HepG2 (cell line): ENCODE results near the gene CAST. TPM values are rescaled to one million over a fixed set of nuclear protein-coding genes. Genes with fewer than 3 reads are reported as not detected.

ENCODE experiments used
- ATAC-seq: fragments of 200-7000 bp; cut with Tn5 transposase; 3 replicates; pipeline ENCODE4 v1.9.1; 2020; ENCODE audit warnings: mild to moderate bottlenecking, moderate library complexity
- BruUV-seq: library from RNA; stranded (reverse); fragments of 400-500 nt; replicated peaks from 2 replicates; lab custom pipeline; 2021; lab: Mats Ljungman, UMichigan
- CTCF ChIA-PET: fragments of 300-600 bp; formaldehyde crosslinking; extraction: SDS; loops from one replicate; lab custom pipeline; 2021; ENCODE audit warnings: low total read pairs, inconsistent platforms, low intra/inter-chr PET ratio; lab: Yijun Ruan, JAX
- POLR2A ChIA-PET: fragments of 350-600 bp; sonication (Branson Sonifier 250); formaldehyde crosslinking; loops from one replicate; lab custom pipeline; 2020; ENCODE audit warnings: antibody characterized with exemption, inconsistent platforms; lab: Yijun Ruan, JAX
- DNase-seq: peaks from one replicate; pipeline ENCODE4 v3.0.0-alpha.2; 2015; ENCODE audit warnings: low spot score
- FAIRE-seq: peaks from 3 replicates; lab custom pipeline; 2011; peaks lifted over from hg19 to GRCh38; lab: Jason Lieb, UNC
- H2AFZ ChIP-seq: one replicate; pipeline ENCODE4 v1.6.1; 2011; ENCODE audit warnings: low read length, inconsistent platforms
- H3K27ac ChIP-seq: fragments of 300-600 bp; 3 replicates; pipeline ENCODE4 v1.8.0; 2011; ENCODE audit warnings: mixed run types, mild to moderate bottlenecking, mixed read lengths, low read length, inconsistent platforms; ENCODE audit not compliant: insufficient read depth; ENCODE audit errors: extremely low read length
- H3K27me3 ChIP-seq, 2 experiments: fragments of 200-600 bp in 1 of 2; 2 replicates in 1 of 2; 3 replicates in 1 of 2; pipeline versions ENCODE4 v1.6.0 to v1.8.0; 2011; ENCODE audit warnings: low read length in 2 of 2, mild to moderate bottlenecking in 2 of 2, moderate library complexity in 2 of 2, inconsistent platforms in 1 of 2; ENCODE audit not compliant: insufficient read depth in 2 of 2, control insufficient read depth in 1 of 2
- H3K36me3 ChIP-seq, 2 experiments: fragments of 200-600 bp in 1 of 2; replicated peaks in 1 of 2; 2 replicates in 1 of 2; 3 replicates in 1 of 2; pipeline versions ENCODE4 v1.5.1 to v1.8.0; 2011; ENCODE audit warnings: low read length in 2 of 2, inconsistent platforms in 1 of 2; ENCODE audit not compliant: insufficient read depth in 2 of 2, control insufficient read depth in 1 of 2
- H3K4me1 ChIP-seq: 2 replicates; pipeline ENCODE4 v1.5.1; 2012; ENCODE audit warnings: low read length, inconsistent platforms; ENCODE audit not compliant: insufficient read depth
- H3K4me2 ChIP-seq: 2 replicates; pipeline ENCODE4 v1.6.0; 2011; ENCODE audit warnings: low read depth, low read length, inconsistent platforms
- H3K4me3 ChIP-seq, 3 experiments: fragments of 200-600 bp in 1 of 3; sonication (generic), shearing (Covaris generic) in 1 of 3; replicated peaks in 1 of 3; 2 replicates each; pipeline ENCODE4 v1.5.1; 2011 to 2016; ENCODE audit warnings: low read length in 3 of 3, inconsistent platforms in 2 of 3, low read depth in 2 of 3, mild to moderate bottlenecking in 2 of 3, control low read depth in 1 of 3, mixed read lengths in 1 of 3; ENCODE audit not compliant: insufficient read depth in 1 of 3
- H3K79me2 ChIP-seq: one replicate; pipeline ENCODE4 v1.6.1; 2011; ENCODE audit warnings: low read length, inconsistent platforms; ENCODE audit not compliant: insufficient read depth
- H3K9ac ChIP-seq: 2 replicates; pipeline ENCODE4 v1.6.0; 2011; ENCODE audit warnings: mild to moderate bottlenecking, low read depth, low read length, inconsistent platforms; ENCODE audit not compliant: insufficient read depth
- H3K9me3 ChIP-seq: 2 replicates; pipeline ENCODE4 v1.5.1; 2012; ENCODE audit warnings: mild to moderate bottlenecking, low read length
- H4K20me1 ChIP-seq: 2 replicates; pipeline ENCODE4 v1.6.0; 2011; ENCODE audit warnings: inconsistent platforms, mild to moderate bottlenecking, low read length, moderate library complexity; ENCODE audit not compliant: insufficient read depth
- FOXK2 ChIP-seq: fragments of 450-650 bp; IDR thresholded peaks from 2 replicates; pipeline ENCODE4 v1.6.1; 2016
- MAFG ChIP-seq: sonication (generic); formaldehyde crosslinking; IDR thresholded peaks from 2 replicates; pipeline ENCODE4 v1.5.1; 2020; ENCODE audit warnings: mild to moderate bottlenecking, missing genetic modification reagents
- RELA ChIP-seq: sonication (generic); formaldehyde crosslinking; IDR thresholded peaks from 2 replicates; pipeline ENCODE4 v1.4.0; 2020; ENCODE audit warnings: missing genetic modification reagents
- SCMH1 ChIP-seq: sonication (generic); formaldehyde crosslinking; IDR thresholded peaks from 2 replicates; pipeline ENCODE4 v1.9.0; 2021; ENCODE audit warnings: missing genetic modification reagents, mild to moderate bottlenecking, borderline replicate concordance
- SMAD9 ChIP-seq: sonication (generic); formaldehyde crosslinking; IDR thresholded peaks from 2 replicates; pipeline ENCODE4 v1.5.1; 2020; ENCODE audit warnings: mild to moderate bottlenecking, missing genetic modification reagents
- SOX6 ChIP-seq, 2 experiments: fragments of 450-650 bp in 1 of 2; sonication (generic) in 1 of 2; formaldehyde crosslinking in 1 of 2; IDR thresholded peaks; 2 replicates each; pipeline versions ENCODE4 v1.4.0 to v1.6.1; 2017 to 2020; ENCODE audit warnings: antibody characterized with exemption in 1 of 2, mild to moderate bottlenecking in 1 of 2, missing genetic modification reagents in 1 of 2
- ZNF318 ChIP-seq: sonication (generic); formaldehyde crosslinking; IDR thresholded peaks from 2 replicates; pipeline ENCODE4 v1.4.0; 2020; ENCODE audit warnings: mild to moderate bottlenecking, missing genetic modification reagents
- ZNF382 ChIP-seq: sonication (generic); formaldehyde crosslinking; IDR thresholded peaks from 2 replicates; pipeline ENCODE4 v1.5.0; 2020; ENCODE audit warnings: missing genetic modification reagents, mild to moderate bottlenecking, borderline replicate concordance
- ZNF609 ChIP-seq: sonication (generic); formaldehyde crosslinking; IDR thresholded peaks from 2 replicates; pipeline ENCODE4 v1.4.0; 2020; ENCODE audit warnings: mild to moderate bottlenecking, missing genetic modification reagents, borderline replicate concordance
- ZNF782 ChIP-seq: sonication (generic); formaldehyde crosslinking; IDR thresholded peaks from 2 replicates; pipeline ENCODE4 v1.4.0; 2020; ENCODE audit warnings: missing genetic modification reagents, mild to moderate bottlenecking, borderline replicate concordance
- ZSCAN31 ChIP-seq: sonication (generic); formaldehyde crosslinking; IDR thresholded peaks from 2 replicates; pipeline ENCODE4 v1.5.0; 2020; ENCODE audit warnings: low read depth, mild to moderate bottlenecking, missing genetic modification reagents
- WGBS: methylation state at CpG from one replicate; pipeline ENCODE4 v1.1.6; 2017; ENCODE audit warnings: low lambda C conversion rate; 5-methylcytosine and 5-hydroxymethylcytosine counted together
- in situ Hi-C: cut with HindIII; loops from 2 replicates; pipeline ENCODE4 v1.10.0; 2017; ENCODE audit warnings: low pct_unique_long_range_greater_than_20kb; ENCODE audit not compliant: extremely low pct_ligation_motif_present
- intact Hi-C: fragments of 100-400 bp; cut with micrococcal nuclease; formaldehyde crosslinking; loops from one replicate; pipeline ENCODE4 v1.10.0; 2022; ENCODE audit not compliant: unreplicated experiment
- polyA plus RNA-seq, 8 experiments: library from polyadenylated mRNA; depleted of rRNA in 3 of 8; stranded (reverse) in 7 of 8; unstranded in 1 of 8; fragments of >200 nt; fragmentation: Illumina TruSeq in 4 of 8; extraction: Trizol in 4 of 8; gene quantifications; 2 replicates each; pipeline versions ENCODE4 v1.2.1 to v1.2.3, GENCODE V29; 2011 to 2016; ENCODE audit warnings: low read depth in 4 of 8, missing spikeins in 1 of 8, mixed read lengths in 1 of 8; ENCODE audit not compliant: insufficient read depth in 1 of 8
- total RNA-seq, 5 experiments: library from RNA; depleted of rRNA; stranded (reverse); fragments of >200 nt; fragmentation: Illumina TruSeq; extraction: Trizol; gene quantifications; 2 replicates each; pipeline ENCODE4 v1.2.3, GENCODE V29; 2016; ENCODE audit warnings: low read depth in 1 of 5

The CAST gene
- total and polyA plus RNA-seq, 2 of the 13 experiments (the other 11 are each of a cell fraction or from before 2014, with no cell fraction given) = 42.1 to 67.6 TPM

GRCh38 chr5:96642281-96642640 lies 19.9 kb upstream of the CAST start (continued):
- no peak for TF ChIP-seq ZNF318 (CRISPR knock-in tag)

- Histone ChIP-seq H3K9me3 (no peaks in the 10 kb centered on the region), H3K4me2 (no peak overlapping the region), H3K9ac (no peak overlapping the region), H3K36me3 (no peaks in the 10 kb centered on the region), H4K20me1 (no peaks in the 10 kb centered on the region), H3K4me3 (no peak overlapping the region), H2AFZ (no peak overlapping the region), H3K79me2 (no peaks in the 10 kb centered on the region), H3K27me3 (no peaks in the 10 kb centered on the region; a peak in 1 of 5 replicates), H3K4me1 (peaks cover 29% of the 10 kb centered on the region), H3K27ac (no peak overlapping the region)
- ATAC-seq (no peak), DNase-seq (no peak), FAIRE-seq (no peak)
- 52% methylated on average over 7 of the region's 7 CpGs for WGBS
- in situ Hi-C loops (no loop called here), intact Hi-C loops (no loop called here)
- no TSS peak for BruUV-seq
- ChIA-PET POLR2A (no interaction called here), CTCF (no interaction called here)
- TF ChIP-seq ZNF782 = no peak
- no peak for TF ChIP-seq SMAD9 (CRISPR knock-in tag)
- no peak for TF ChIP-seq MAFG (CRISPR knock-in tag)
- TF ChIP-seq ZSCAN31 (CRISPR knock-in tag) = no peak
- no peak for TF ChIP-seq SOX6 (IDR thresholded peaks at IDR 0.05)
- no peak for TF ChIP-seq SOX6 (CRISPR knock-in tag; IDR thresholded peaks at IDR 0.05)
- TF ChIP-seq RELA (CRISPR knock-in tag) = no peak
- TF ChIP-seq SCMH1 (CRISPR knock-in tag) = no peak
- no peak for TF ChIP-seq ZNF609
- TF ChIP-seq ZNF382 (CRISPR knock-in tag) = no peak
- no peak for TF ChIP-seq FOXK2
These were observed 17.1 kb upstream of the CAST start for GRCh38 chr5:96645091-96645490.
